Activated CD4-positive, CD25-positive, alpha-beta regulatory T cell treated with anti-CD3 and anti-CD28 coated beads, Interleukin-2, amount 50 U/mL, for 24 hours (primary cell): ENCODE measurements around the gene PEAK1.
A peak's percentile ranks its signal among the peaks of the same experiment; 100 is the strongest.
"Not testable (repeated sequence)": the region's sequence is repeated elsewhere in the genome, so short reads cannot be mapped to it uniquely, and the experiment has no call there.

Source experiments
- ATAC-seq, 2 donors: fragments of 150-1000 bp; cut with Tn5 transposase; one replicate each; pipeline ENCODE4 v1.10.0; 2021; ENCODE audit warnings: mild to moderate bottlenecking in 1 of 2, moderate library complexity in 1 of 2

Gene PEAK1

DNA sequence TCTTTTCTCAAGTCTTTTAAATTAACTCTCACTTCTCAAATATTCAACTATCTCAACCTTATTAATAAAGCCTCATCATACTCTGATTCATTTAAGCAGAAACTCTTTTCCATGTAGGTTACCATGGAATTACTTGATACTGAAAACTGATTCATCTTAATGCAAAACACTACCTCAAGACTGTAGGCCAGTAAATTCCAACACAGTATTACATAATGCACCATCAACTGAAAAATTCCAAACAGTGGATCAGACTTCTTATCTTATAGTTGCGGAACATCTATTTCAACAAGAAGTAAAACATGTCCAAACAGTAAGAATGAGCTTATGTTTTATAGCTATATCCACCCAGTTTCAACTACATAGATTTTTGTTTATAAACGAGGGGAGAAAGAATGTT, 124.5 kb downstream of the PEAK1 start:
- no peak for ATAC-seq

DNA sequence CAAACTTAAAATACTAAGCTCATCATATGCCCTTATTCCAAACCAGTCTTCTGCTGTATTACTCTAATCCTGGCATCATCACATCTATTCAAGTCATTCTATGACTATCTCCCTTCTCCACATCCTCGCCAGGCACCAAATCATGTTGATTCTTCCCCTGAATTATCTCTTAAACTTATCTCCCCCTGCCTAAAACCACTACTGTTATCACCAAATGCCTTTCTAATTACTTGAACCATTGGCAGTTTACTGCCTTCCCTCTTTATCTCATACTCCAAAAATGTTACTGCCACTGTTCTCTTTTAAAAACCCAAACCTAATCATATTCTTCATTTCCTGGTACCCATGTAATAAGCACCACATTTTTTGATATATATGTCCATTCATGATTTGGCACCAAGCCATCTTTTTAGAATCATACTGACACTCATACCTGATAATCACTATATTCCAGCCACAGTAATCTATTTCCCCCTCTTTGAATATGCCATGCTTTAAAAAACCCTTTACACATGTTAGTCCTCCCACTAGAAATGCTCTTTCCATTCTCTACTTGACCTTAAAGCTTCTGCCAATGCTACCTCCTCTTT, 126.8 kb downstream of the PEAK1 start:
- no peak for ATAC-seq

DNA sequence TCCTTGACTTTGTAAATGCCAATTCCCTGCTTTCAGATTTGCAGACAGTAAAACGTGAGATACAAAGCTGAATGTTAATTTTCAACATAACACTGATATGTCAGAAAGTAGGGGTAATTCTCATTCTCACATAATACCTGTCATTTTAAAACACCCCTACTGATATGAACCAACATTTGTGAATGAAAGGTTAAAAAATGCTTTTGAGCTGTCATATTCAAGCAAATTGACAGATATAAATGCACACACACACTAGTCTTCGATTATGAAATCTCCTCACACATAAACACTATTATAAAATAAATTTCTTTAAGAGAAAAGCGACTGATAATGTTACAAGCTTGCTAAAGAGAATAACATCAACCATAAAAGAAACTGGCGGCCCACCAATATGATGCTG, 128.8 kb downstream of the PEAK1 start:
- no peak for ATAC-seq

DNA sequence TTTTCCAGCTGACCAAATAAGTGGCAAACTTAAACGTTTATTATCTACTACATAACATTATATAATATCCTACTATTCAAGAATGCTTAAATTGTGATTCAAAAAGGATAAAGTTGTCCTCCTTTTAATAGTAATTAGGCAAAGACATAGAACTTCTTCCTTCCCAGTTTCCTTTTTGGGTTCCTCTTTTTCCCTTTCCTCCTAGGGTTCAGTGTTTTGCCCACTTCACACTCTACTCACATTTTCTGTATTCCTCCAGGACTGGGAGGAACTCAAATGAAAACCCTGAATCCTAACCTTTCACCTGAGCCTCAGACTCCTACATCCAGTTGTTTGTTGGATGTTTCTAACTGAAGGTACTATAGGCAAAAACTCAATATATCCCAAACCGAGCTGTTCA, 132.5 kb downstream of the PEAK1 start:
- no peak for ATAC-seq

DNA sequence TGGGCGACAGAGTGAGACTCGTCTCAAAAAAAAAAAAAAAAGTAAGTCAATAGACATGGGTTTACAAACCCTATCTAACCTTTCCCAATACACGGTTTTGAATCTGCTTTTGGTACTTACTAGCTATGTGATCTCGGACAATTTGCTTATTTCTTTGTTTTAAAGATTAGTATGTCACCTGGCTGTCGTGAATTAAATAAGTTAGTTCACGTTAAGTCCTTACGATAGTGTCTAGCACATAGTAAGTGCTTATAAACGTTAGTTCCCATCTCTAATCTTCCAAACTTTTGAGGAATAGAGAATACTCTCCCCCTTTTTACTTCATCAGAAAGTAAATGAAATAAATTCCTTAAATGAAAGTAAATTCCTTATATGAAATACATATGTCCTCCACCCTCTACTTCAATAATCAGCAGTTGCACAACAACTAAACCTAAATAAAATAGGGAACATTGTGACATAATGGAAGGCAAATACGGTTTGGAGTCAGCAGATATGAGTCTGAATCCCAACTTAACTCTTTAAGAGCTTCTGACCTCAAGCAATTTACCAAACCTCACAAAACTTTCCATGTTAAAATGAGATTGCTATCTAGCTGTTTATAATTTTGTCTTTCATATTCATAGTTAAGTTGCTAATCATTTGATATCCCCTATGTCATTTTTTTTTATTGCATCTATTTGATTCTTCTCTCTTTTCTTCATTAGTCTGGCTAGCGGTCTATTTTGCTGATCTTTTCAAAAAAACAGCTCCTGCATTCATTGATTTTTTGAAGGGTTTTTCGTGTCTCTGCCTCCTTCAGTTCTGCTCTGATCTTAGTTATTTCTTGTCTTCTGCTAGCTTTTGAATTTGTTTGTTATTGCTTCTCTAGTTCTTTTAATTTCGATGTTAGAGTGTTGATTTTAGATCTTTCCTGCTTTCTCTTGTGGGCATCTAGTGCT, 134.6 kb downstream of the PEAK1 start:
- ATAC-seq: no peak

DNA sequence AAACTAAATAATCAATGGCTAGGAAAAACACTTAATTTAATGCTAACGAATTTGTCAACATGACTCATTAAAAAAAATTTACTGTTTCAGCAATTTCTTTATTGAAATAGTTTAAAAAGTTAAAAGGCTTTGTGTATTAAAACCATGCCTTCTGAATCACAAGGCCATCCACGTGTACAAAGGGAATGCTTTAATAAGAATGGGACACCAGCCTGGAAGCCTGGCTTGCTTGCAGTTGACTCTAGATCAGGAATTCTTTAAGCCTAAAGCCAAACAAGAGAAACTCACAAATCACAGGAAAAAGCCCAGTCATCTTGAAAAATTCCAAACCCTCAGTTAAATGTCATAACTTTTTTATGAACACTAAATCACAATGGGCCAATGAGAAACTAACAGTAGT, 137.6 kb downstream of the PEAK1 start:
- ATAC-seq: no peak

DNA sequence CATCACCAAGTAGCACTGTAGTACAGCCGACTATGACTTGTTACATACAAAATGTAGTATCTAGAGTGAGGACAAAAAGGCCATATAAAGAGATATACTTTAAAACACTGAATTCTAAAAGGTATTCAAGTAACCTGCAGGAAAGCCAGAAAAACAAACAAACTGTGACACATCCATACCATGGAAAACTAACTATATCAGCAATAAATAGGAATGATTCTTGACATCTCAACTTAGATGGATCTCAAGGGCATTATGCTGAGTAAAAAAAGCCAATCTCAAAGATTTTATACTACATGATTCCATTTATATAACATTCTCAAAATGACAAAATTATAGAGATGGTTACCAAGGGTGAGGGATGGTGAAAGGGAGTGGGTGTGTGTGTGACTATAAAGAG, 143.0 kb downstream of the PEAK1 start:
- no peak for ATAC-seq

DNA sequence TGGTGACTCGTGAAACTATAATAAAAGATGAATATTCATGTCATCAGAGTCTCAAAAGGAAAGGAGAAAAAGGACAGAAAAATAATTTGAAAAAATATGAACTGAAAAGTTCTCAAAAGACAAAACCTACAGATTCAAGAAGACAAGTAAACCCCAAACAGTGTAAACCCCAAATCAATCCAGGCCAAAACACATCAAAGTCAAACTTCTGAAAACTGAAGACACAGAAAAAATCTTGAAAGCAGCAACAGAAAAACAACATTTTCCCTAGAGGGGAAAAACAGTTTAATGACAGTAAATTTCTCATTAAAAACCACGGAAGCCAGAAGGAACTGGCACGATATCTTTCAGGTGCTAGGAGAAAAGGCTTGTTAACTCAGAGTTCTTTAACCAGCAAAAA, 143.8 kb downstream of the PEAK1 start:
- no peak for ATAC-seq

DNA sequence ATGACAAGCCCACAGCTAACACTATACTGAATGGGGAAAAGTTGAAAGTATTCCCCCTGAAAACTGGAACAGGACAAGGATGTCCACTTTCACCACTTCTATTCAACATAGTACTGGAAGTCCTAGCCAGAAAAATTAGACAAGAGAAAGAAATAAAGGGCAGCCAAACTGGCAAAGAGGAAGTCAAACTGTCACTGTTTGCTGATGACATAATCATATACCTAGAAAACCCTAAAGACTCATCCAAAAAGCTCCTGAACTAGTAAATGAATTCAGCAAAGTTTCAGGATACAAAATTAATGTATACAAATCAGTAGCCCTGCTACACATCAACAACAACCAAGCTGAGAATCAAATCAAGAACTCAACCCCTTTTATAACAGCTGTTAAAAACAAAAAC, 146.8 kb downstream of the PEAK1 start:
- ATAC-seq: not testable (repeated sequence)

DNA sequence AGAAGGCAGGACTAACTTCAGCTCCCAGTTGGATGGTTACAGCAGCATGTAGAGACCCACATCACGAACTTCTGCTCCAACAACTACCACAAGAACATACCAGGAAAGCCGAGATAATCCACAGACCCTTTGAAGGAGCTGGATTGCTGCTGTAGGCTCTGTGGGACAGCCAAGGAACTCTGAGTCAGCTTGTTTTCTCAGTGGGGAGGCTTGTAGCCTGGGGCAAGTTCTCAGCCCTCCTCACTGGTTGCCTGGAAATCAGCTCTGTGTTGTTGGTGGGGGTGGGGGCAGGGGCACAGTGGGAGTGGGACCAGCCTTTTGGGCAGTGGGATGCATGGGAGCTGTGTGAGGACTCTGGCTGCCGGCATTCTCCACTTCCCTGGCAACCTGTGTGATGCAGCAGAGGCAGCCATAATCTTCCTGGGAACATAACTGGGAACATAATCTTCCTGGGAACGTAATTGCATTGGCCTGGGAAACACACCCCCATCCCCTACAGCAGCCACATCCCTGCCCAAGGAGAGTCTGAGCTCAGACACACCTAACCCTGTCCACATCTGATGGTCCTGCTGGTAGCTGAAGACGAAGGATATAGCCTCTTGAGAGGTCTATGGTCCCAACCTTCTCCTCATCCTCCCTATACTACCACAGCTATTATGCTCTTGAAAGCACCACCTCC, 153.1 kb downstream of the PEAK1 start:
- ATAC-seq: no peak

DNA sequence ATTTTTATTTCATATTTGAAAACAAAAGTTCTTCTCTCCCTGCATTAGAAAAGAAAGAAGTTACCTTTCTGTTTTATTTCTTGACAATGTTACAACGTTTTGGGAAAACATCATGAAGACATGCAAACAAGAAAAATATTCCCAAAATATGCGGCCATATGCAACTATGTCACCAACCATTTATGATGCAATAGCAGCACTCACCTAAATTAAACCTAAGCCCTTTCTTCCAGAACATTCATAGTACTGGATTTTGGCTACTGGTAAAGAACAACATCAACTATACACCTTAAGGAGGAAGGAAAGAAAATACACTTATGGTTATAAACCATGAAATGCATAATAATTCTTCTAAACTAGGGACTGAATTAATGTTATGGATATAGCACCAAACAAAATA, 164.5 kb downstream of the PEAK1 start:
- ATAC-seq: no peak

DNA sequence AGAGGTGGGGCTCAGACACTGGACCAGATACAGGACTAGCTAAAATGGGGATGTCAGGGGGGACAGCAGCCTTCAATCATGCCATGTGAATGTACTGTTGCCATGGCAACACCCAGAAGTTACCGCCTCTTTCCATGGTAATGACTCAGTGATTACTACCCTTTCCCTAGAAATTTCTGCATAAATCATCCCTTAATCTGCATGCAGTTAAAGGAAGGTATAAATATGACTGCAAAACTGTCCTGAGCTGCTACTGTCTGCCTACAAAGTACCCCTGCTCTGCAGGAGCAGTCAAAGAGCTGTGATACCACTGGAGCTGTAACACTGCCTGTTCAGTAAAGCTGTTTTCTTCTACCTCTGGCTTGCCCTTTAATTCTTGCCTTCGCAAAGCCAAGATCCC, 168.2 kb downstream of the PEAK1 start:
- ATAC-seq: peak; percentile 24 to 41

DNA sequence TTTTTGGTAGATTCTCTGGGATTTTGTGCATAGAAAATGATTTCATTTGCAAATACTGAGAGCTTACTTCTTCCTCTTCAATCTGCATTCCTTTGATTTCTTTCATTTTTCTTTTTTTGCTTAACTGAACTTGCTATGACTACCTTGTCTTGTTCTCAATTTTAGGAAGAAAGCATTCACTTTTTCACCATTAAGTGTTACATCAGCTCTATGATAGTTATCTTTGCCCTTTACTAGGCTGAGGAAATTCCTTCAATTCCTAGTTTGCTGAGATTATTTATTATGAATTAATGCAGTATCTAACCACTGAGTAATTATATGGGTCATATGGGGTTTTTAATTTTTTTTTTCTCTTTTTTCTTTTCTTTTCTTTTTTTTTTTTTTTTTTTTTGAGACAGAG, 172.8 kb downstream of the PEAK1 start:
- ATAC-seq: no peak

DNA sequence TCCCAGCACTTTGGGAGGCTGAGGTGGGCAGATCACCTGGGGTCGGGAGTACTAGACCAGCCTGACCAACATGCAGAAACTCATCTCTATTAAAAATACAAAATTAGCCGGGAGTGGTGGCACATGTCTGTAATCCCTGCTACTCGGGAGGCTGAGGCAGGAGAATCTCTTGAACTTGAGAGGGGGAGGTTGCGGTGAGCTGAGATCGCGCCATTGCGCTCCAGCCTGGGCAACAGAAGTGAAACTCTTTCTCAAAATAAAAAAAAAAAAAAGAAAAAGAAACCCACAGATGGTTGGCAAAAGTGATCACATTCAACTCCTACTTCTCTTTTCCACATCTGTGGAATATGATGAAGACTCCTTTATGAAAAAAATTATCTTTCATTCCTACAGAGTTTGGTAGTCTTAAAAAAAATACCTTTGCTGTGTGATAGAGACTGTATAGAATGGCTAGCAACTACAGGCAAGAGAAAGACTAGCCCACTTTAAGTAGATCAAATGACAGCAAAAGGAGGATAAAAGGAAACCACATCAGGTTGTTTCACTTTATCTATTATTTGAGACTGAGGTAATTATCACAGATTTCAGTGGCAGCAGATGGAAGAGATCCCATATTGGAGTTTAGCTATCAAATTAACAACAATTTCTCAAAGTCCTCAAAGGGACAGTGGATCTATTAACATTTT, 176.0 kb downstream of the PEAK1 start:
- ATAC-seq: no peak

DNA sequence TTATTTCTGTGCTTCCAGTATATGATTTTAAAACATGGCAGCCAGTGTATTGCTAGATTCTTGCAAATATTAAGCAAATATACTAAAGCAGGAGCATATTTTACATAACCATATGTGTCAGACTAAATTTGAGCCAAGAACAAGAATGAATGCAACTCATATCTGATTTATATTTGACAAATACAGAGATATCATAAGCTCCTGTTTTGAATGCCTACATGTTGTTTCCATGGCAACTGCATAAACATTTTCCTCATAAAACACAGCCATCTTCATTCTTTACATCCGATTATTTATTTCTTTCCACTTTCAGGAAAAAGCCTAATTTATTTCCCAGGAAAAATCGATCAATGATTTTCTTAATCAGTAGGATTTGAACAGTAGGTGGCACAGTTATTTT, 176.8 kb downstream of the PEAK1 start:
- no peak for ATAC-seq

DNA sequence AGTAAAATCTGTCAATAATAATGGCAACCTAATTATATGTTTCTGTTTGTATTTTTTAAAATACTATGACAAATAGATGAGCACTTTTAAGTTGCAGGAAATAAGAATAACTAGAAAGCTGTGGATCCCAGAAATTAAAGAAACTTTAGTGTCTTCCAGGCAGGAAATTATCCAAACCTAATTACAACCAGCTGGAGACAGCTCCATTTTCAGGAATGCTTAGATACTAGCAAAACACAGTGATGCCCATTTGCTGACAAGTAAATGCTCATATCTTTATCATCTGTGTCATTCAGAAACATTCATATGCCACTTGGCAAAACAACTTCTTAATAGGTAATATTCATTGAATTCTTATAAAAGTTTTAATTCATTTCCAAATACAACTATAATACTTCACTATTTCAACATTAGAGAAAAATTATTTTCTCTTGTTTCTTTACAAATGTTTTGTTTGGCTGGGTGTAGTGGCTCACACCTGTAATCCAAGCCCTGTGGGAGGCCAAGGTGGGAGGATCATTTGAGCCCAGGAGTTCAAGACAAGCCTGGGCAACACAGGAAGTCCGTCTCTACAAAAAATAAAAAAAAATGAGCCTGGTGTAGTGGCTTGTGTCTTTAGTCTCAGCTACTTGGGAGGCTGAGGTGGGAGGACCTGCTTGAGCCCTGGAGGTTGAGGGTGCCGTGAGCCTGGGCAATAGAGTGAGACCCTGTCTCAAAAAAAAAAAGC, 179.9 kb downstream of the PEAK1 start:
- ATAC-seq: no peak

DNA sequence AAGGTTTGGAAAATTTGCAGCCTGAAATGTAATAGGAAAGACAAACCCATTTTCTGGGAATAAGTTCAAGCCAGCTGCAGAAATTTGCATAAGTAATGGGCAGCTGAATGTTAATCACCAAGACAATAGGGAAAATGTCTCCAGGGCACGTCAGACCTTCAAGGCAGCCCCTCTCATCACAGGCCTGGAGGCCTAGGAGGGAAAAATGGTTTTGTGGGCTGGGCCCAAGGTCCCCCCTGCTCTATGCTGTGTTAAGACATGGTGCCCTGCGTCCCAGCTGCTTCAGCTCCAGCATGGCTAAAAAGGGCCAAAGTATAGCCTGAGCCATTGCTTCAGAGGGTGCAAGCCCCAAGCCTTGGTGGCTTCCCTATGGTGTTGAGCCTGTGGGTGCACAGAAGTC, 184.3 kb downstream of the PEAK1 start:
- no peak for ATAC-seq

DNA sequence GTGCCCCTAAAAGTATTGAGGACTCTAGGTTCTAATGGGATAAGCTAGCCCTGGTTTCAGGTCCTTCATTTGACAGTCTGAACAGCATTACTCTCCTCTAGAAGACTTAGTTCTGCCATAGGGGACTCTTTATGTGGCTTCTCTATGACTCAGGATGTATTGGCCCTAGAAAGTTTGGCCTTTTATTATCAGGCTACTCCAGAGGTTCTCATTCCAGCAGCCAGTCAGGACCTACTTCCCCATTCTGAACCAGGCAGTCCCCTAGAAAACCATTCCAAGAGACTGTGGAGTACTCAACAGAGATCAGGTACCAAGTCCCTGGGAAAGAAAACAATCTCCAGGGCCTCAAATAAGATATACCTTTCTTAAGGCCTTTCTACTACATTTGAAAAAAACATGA, 191.1 kb downstream of the PEAK1 start:
- ATAC-seq: peak in 1 of 2 donors; percentile 21

DNA sequence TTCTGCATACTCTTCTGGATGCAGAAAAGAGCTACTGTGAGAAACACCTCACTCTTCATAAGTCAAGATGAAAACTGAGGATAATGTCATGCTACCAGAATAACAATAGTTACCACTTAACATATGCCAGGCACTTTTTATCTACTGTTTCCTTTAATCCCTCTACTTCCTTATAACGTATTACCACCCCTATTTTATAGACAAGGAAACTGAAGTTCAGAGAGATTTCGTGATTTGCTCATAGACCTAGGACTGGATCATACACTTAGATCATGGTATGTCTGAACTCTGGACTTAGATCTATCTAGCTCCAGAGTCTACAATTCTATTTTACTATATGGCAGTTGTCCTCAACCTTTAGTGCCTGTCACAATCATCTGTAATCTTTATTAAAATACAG, 193.3 kb downstream of the PEAK1 start:
- ATAC-seq: no peak

DNA sequence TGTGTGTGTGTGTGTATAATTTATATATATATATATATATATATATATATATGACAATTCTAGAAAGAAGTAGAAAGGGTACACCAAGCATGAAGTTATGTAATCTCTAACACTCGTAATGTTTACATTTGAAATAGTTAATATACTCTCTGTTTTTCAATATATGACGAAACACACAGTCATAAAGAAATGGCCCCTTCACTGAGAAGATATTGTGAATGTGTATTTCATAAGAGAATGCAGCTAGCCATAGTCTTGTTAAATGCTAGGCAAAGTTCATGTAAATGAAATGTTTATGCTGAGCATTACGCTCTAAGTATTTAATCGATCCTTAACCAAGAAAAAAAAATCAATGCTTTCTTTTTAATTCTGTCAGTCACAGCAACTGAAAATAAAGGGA, 194.3 kb downstream of the PEAK1 start:
- ATAC-seq: no peak

DNA sequence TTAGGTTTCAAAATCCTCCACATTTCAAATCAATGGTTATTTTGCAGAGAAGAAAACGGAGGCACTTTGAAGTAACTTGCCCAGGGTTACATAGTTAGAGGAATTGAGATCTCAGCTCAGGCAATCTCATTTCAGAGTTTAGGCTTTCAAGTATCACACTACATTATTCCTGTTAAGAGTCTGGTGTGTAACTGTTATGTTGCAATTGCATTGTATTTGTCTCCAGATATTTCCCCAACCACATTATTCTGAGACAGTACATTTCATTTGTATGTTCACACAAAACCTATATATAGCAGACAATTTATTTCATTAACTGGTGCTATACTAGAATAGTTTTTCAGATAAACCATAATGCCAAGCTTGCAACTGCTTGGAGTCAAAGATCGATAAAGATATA, 194.8 kb downstream of the PEAK1 start:
- no peak for ATAC-seq

DNA sequence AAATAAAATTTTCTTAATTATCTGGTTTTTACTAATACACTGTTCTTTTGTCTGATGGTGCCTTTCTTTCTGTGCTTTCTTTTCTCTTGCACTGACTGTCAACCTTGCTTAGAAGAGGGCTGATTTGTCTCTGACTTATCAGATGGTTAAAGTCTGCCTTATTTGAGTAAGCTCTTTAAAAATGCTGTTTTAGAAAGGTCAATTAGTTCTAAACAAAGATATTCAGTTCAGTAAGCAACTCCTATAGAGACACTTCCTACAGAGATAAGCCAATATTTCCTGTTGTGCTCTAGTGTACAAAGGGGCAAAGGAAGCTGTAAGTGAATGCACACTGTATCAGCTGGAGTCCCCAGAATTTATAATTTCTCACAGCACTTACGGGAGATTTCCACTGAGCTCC, 195.6 kb downstream of the PEAK1 start:
- no peak for ATAC-seq

DNA sequence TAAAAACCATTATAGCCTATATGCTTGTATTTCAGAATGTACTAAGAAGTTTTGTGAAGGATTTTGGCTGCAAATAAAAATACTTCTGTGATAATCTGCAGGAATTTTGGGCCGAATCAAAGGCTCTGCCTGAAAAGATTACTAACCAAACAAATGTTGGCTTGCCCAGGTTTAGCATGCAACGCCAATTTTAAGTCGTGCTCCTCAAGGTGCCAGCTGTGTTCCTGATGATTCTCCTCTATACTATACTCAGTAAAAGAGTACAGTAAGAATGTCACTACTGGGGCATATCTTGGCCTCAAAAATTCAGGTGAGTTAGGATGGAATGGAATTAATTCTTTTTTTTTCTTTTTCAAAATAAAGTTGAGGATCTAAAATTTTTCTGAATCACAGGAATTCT, 198.2 kb downstream of the PEAK1 start:
- no peak for ATAC-seq
